ENCODE results near the gene PLK2. TPM values are rescaled to one million over a fixed set of nuclear protein-coding genes. Genes with fewer than 3 reads are reported as not detected.

The PLK2 gene
- total RNA-seq, 1 donor from 2014 or later = 546 TPM

DNA sequence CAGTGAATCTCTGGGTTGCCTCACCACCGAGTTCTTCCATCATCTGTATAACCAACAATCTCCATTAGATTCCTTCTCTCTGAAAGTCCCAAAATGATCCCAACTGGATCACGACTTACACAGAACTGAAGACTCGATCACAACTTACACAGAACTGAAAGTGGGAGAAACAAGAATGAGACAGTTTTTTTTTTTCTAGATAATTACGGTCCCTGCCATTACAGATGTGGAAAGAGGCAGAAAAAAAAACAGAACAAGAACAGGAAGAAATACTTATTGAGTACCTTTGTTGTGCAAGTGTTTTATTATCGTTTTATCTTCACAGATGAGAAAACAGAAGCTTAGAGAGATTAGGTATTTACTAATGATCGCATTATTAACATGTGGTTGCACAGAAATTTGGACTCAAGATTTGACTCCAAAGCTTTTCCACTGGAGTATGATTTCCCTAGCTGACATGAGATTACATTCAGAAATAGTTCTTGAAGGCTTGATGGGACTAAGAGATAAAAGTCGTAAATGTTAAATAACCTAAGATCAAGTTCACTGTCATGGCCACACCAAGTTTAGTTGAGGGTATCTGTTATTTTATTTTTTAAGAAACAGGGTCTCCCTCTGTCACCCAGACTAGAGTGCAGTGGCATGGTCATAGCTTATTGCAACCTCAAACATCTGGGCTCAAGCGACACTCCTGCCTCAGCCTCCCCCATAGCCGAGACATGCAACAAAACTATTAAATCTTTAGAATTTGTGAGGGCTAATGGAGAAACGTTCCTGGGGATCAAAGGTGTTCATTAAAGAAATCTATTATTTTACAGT, 8.9 kb downstream of the PLK2 start:
- DNase-seq (ENCODE audit: low read depth in 2 of 2) = peak; percentile 18 to 59

DNA sequence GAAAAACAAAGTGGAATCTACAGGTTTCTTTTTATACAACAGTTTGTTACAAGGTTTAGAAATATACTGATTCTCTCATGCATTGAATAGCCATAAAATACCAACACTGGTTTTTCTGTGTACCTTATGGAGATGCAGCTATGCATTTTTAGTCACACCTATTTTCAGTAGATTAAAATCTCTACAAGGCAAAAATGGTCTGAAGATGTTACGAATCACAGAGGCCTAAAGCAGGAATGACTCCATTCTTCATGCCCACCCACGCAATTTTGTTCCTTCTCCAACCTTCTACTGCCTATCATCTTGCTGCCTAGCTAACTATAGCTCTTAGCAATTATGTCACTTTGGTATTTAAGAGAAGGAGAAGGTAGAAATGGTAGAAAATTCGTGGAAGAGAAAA, 9.9 kb downstream of the PLK2 start:
- DNase-seq (ENCODE audit: low read depth in 2 of 2) = no peak

DNA sequence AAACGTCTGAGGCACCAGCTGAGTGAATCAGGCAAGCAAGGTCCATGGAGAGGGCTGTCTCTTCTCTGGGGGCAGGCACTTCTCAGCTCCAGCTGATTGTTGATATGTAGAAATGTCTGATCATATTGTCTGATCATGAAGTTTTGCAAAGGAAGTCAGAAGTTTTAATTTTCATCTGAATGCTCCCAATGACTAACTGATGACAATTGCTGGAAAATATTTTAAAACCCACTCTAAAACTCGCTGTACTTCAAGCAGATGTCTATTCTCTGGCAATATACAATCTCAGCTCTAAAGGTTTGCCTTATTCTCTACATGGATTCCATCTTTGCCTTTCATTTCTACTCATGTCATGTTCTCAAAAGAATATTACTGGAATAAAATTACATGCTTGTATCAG, 12.7 kb downstream of the PLK2 start:
- DNase-seq (ENCODE audit: low read depth in 2 of 2) = peak in 1 of 2 donors; percentile 23

DNA sequence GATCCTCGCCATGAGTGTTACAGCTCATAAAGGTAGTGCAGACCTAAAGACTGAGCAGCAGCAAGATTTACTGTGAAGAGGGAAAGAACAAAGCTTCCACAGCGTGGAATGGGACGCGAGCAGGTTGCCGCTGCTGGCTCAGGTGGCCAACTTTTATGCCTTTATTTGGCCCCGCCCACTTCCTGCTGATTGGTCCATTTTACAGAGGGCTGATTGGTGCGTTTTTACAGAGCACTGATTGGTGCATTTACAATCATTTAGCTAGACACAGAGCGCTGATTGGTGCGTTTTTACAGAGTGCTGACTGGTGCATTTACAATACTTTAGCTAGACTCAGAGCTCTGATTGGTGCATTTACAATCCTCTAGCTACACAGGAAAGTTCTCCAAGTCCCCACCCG, 13.9 kb downstream of the PLK2 start:
- DNase-seq (ENCODE audit: low read depth in 2 of 2) = no peak

DNA sequence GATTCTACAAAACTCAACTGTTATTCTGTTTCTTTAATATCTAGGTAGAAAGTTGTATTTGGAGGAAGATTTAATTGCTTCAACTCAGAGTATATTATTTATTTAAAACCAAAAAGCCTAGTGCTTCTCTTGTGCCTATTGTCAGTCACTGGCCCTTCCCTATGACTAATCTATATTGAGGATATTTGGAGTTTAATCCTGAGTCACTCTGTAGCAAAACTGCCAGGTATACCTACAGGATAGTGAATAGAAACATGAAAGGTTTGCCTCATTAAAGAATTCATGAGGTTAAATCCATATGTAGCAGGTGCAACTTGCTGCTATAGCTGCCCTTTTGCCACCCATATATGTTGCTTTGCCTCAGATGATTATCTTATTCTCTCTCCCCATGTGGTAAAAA, 15.1 kb downstream of the PLK2 start:
- no peak for DNase-seq (ENCODE audit: low read depth in 2 of 2)

DNA sequence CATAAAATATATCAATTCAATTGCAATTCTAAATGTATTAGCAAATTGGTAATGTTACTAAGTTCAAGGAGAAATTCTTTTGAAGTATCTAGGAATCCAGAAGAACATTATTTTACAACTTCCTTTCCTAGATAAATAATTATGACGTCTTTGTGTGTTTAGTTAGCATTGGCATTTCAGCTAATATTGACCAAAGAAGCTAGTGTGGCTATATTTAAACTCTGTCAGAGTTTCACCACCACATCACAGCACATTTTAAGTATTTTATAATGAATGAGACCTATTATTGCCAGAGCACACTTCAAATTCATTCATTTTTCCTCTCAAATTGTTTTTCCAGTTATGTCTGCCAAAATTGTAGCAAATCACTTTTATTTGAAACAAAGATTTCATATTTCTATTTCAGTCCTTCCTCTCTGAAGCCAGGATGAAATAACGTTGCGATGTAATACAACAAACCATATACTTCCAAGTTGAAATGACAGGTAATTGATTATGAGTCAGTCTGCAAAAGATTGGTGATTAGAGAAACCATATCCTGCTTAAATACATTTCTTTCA, 18.9 kb downstream of the PLK2 start:
- peak in 1 of 2 donors; percentile 51 for DNase-seq (ENCODE audit: low read depth in 2 of 2)

DNA sequence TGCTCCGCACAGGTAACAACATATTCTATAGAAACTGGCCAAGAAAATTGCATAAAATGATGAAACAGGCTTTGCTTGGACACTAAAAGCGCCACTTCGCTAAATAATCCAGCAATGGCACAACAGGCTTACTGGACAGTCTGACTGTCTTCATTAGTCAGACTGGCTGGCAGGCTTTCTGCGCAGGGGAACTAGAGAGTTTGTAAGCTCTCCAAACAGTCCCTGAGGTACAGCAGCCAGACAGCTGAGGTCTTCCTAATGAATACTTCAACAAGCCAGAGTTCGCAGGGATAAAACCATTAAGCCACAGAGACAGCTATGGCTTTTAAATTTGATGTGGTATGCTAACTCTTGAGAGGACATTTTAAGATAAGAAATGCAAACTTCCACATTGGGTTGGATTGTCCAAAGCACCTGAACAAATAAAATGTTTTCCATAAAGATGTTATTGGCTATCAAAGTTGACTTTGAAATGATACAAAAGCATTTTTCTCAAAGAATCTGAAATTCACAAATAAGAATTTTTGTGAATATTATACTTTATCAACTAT, 20.7 kb downstream of the PLK2 start:
- DNase-seq (ENCODE audit: low read depth in 2 of 2) = no peak

DNA sequence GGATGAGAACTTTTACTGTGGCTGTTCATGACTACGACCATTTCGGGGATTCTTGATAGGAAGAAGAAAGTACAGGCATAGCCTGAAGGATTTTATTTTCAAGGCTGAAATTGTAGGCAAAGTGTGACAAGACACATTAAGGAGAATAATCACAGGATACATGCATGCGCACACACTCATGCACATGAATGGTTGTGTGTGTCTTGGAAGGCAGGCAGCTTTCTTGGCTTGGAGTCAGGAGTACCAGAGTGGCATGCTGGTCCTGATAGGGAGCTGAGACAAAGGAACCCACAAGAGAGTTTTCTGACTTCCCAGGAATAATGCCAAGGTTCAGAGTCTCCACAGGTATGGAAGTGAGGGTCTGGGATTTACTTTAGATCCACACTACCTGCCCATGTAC, 22.2 kb downstream of the PLK2 start:
- DNase-seq (ENCODE audit: low read depth in 2 of 2) = no peak

DNA sequence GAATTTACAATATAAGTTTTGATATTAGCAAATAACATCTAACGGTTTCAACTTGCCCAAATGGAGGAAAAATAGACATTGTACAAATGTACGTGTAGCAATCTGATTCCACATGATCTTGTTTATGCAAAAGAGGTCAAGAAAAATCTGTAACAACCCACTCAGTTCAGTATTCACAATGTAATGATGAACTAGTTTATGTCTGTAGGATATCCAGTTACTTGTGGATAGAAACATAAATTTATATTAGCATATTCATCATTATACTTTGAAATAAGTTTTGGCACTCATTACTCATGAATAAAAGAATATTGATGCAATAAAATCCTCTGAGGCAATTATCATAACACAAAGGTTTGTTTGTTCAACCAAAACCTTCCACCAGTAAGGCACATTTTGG, 28.1 kb downstream of the PLK2 start:
- no peak for DNase-seq (ENCODE audit: low read depth in 2 of 2)

DNA sequence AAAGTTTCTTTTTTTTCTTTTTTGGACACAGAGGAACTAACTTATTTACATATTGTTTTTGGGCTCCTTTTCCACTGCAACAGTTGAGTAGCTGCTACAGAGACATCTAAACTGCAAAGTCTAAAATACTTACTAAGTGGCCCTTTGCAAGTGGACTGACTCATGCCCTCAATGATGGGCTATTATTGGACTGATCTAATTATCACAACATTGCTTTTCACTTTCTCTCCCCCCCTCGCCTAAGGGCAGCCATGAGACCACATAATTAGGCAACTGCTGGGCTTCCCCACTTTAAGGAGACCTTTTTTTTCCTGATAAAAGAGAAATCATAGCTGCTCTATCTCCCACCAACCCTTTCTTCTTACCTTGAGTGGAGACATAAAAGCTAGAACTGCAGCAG, 47.0 kb downstream of the PLK2 start:
- no peak for DNase-seq (ENCODE audit: low read depth in 2 of 2)

DNA sequence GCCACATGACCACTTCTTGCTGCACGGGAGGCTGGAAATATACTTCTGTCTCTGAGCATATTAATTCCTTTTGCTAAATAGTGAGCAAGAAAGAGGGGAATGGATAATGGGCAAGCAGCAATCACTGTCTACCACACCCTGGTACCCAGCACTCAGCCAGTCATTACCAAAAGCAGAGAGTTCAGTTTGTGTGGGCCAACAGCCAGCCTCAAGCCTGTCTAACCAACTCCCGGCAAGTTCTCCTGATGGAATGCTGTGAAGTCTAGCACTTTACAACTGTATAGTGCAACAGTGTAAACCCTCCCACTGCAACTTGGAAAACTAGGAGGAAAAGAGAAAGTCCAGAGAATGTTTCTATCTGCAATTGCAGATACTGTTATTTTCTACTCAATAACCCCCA, 47.8 kb downstream of the PLK2 start:
- DNase-seq (ENCODE audit: low read depth in 2 of 2) = no peak

DNA sequence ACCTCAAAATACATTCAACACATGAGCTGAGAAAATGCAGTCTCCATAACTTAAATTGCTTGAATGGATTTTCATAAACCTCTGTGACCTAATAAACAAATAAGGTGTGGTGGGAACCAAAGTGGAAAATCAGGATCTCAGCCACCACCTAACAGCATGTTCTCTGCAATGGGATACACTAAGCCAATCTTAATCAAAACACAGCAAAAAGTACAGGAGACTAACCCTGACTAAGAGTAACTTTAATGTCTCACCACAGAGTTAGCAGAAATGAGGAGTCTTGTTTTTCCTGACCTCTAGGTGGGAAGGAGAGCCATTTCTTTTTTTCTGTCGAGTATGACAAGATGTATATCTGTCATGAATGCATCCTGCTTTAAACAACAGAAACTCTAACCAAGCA, 48.5 kb downstream of the PLK2 start:
- peak in 1 of 2 donors; percentile 15 for DNase-seq (ENCODE audit: low read depth in 2 of 2)

DNA sequence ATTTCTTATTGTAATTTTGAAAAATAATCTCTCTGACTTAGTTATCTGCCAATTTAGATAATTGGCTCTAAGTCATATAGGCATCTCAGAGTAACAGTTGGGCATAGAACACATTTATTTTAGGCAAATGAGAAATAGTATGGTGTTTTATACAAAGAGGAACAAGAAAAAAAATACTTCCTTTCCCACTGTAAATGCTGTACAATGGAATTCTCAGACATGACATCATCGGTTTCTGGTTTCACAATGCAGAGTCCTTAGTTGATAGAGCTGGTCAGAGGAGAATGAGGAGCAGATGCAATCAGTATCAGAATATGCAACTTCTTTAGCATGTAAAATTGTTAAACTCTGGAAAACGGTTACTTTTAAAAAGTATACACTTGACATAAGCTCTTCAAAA, 49.4 kb downstream of the PLK2 start:
- peak; percentile 69 to 95 for DNase-seq (ENCODE audit: low read depth in 2 of 2)

DNA sequence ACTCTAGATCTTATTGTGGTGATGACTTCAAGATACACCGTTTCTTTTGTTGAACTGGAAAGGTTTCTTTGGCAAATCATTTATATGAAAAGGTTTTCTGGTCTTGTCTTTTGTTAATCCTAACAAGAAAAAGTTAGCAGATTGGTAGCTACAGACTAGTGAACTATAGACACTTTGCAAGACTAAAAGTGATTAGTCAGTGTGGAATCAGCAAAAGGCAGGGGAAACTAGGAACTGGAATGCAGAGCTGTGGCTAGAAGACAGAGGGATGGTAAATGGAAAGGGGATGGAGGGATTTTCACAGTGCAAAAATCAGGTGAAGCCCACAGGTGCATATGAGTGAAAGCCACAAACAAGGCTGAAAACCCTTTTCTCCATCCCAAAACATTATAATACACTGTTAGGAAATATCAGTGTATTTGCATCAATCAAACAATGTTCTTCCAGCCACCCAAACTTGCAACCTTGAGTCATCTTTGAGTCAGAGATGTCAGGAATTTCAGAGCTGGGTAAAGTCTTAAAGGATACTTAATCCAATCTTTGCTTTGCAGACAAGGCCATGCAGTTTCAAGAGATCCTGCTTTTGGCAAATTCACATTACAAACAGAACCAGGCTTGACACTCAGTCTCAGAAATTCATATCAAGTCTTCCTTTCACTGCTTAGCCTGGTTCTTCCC, 52.7 kb downstream of the PLK2 start:
- DNase-seq (ENCODE audit: low read depth in 2 of 2) = peak in 1 of 2 donors; percentile 66

DNA sequence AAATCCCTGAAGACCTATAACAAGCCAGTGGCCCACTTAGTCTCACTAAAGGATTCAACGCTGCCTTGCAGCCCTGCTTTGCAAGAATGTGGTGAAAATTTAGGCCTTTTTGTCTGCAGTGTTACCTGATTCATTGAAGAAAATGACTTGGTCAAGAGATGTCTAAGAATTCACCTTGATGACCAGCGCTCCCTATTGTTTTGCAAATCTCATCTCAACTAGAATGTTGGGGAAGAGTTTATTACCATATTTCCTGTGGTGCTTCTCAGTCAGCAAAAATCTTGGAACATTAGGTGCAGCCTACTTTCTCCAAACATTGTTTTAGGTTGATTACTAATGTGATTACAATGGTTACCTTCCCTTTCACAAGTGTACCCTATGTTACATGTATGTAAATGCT, 53.5 kb downstream of the PLK2 start:
- DNase-seq (ENCODE audit: low read depth in 2 of 2) = no peak

DNA sequence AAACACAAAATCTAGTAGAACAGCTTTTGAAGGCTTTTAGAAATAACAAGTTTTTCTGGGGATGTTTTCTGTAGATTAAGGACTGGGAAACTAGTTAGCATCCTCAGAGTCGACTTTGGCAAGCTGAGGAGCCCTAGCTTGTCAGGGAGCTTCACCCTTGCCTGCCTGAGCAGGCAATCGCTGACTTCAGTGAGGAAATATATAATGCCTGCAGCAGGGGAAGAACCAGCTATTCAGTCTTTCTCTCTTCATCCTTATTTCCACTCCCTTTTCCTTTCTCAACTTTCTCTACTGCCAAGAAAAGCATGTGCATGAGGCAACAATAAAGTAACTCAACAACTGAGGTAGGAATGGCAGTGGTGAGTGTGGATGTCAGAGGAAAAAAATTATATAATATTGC, 54.7 kb downstream of the PLK2 start:
- DNase-seq (ENCODE audit: low read depth in 2 of 2) = no peak

DNA sequence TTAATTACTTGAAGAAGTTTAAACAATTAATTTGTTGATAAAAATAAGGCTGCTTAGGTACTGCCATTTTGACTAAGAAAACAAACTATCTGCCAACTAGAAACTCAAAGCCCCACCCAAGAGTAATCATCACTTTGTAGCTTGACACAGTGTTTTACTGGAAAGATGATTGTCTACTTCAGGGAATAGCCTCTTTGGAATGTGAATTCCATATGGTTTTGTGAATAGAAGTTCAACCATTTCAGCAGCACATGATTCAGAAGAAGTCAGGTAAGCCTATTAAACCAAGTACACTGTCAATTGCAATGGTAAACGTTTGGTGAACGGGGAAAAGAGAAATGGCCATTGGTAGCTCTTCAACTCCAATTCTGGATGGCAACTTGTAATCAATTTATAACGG, 55.2 kb downstream of the PLK2 start:
- DNase-seq (ENCODE audit: low read depth in 2 of 2) = no peak

Other genes with a start within 250 kb of the PLK2 start
- gene GAPT, start 31.3 kb upstream of the PLK2 start, total RNA-seq = not detected in 2 replicates
- under 0.01 and 0.22 TPM in 2 replicates for gene RAB3C, start 123.0 kb upstream of the PLK2 start, total RNA-seq